H1 (cell line): ENCODE data around the gene CACNA2D1. TPM values are rescaled to one million over a fixed set of nuclear protein-coding genes. Genes with fewer than 3 reads are reported as not detected.
A peak's percentile ranks its signal among the peaks of the same experiment; 100 is the strongest.

Source experiments
- CTCF ChIA-PET: fragments of 300-600 bp; sonication (Branson Sonifier 250); formaldehyde crosslinking; loops from one replicate; lab custom pipeline; 2021; ENCODE audit not compliant: partially characterized antibody; lab: Charles Lee
- POLR2A ChIA-PET: fragments of 300-600 bp; sonication (Branson Sonifier 250); formaldehyde crosslinking; loops from one replicate; lab custom pipeline; 2021; ENCODE audit warnings: inconsistent platforms; ENCODE audit not compliant: partially characterized antibody; lab: Charles Lee
- DNase-seq, 2 experiments: peaks; one replicate each; pipeline versions ENCODE4 v3.0.0 to v3.0.0-alpha.2; 2010 to 2022; ENCODE audit warnings: low spot score in 2 of 2, low read depth in 1 of 2, mixed read lengths in 1 of 2
- FAIRE-seq: peaks from 2 replicates; lab custom pipeline; 2011; peaks lifted over from hg19 to GRCh38; lab: Jason Lieb, UNC
- H2AFZ ChIP-seq: 2 replicates; pipeline ENCODE4 v1.8.1; 2012; ENCODE audit warnings: low read length, inconsistent platforms
- H2AK5ac ChIP-seq: 2 replicates; pipeline ENCODE4 v1.6.1; 2013; ENCODE audit warnings: low read depth, low read length
- H2BK120ac ChIP-seq: replicated peaks from 2 replicates; pipeline ENCODE3; 2013; ENCODE audit warnings: low read depth, low read length, inconsistent platforms
- H2BK12ac ChIP-seq: 2 replicates; pipeline ENCODE4 v1.6.1; 2013; ENCODE audit warnings: low read depth, low read length
- H2BK15ac ChIP-seq: 2 replicates; pipeline ENCODE4 v1.6.1; 2013; ENCODE audit warnings: low read length
- H2BK20ac ChIP-seq: 2 replicates; pipeline ENCODE4 v1.6.1; 2013; ENCODE audit warnings: low read length
- H2BK5ac ChIP-seq: 2 replicates; pipeline ENCODE4 v1.6.1; 2013; ENCODE audit warnings: low read depth, low read length
- H3K14ac ChIP-seq: 2 replicates; pipeline ENCODE4 v1.6.1; 2013; ENCODE audit warnings: inconsistent platforms; ENCODE audit not compliant: insufficient read length
- H3K18ac ChIP-seq: 2 replicates; pipeline ENCODE4 v1.6.1; 2013; ENCODE audit warnings: low read length; ENCODE audit errors: extremely low read depth
- H3K23ac ChIP-seq: 2 replicates; pipeline ENCODE4 v1.6.1; 2013; ENCODE audit warnings: inconsistent platforms; ENCODE audit not compliant: insufficient read length
- H3K23me2 ChIP-seq: 2 replicates; pipeline ENCODE4 v1.6.1; 2013; ENCODE audit warnings: low read depth, low read length
- H3K27ac ChIP-seq: 2 replicates; pipeline ENCODE4 v1.6.1; 2011; ENCODE audit warnings: low read depth, low read length, inconsistent platforms
- H3K27me3 ChIP-seq, 4 experiments: replicated peaks in 1 of 4; 1 replicate in 1 of 4; 2 replicates in 3 of 4; pipeline versions ENCODE4 v1.6.1 to v1.8.1; 2011 to 2013; ENCODE audit warnings: low read length in 3 of 4, mild to moderate bottlenecking in 3 of 4, inconsistent platforms in 2 of 4, mixed read lengths in 2 of 4, moderate library complexity in 1 of 4; ENCODE audit not compliant: control insufficient read depth in 3 of 4, insufficient read depth in 3 of 4; ENCODE audit errors: extremely low read depth in 1 of 4
- H3K36me3 ChIP-seq, 4 experiments: 2 replicates each; pipeline versions ENCODE4 v1.6.1 to v1.8.1; 2011 to 2013; ENCODE audit warnings: mild to moderate bottlenecking in 4 of 4, low read length in 3 of 4, moderate library complexity in 2 of 4, control low read depth in 1 of 4, inconsistent platforms in 1 of 4; ENCODE audit not compliant: insufficient read depth in 4 of 4, control insufficient read depth in 2 of 4
- H3K4ac ChIP-seq: replicated peaks from 2 replicates; pipeline ENCODE3; 2013; ENCODE audit warnings: low read length, low read depth, mixed read lengths, inconsistent platforms; ENCODE audit not compliant: insufficient read length
- H3K4me1 ChIP-seq, 4 experiments: replicated peaks in 1 of 4; 1 replicate in 1 of 4; 2 replicates in 3 of 4; pipeline versions ENCODE4 v1.6.1 to v1.8.1; 2011 to 2013; ENCODE audit warnings: low read length in 3 of 4, inconsistent platforms in 2 of 4, mixed read lengths in 1 of 4; ENCODE audit not compliant: insufficient read depth in 4 of 4, control insufficient read depth in 3 of 4
- H3K4me2 ChIP-seq, 2 experiments: 2 replicates each; pipeline versions ENCODE4 v1.6.1 to v1.8.1; 2011 to 2013; ENCODE audit warnings: low read depth in 2 of 2, low read length in 2 of 2, control low read depth in 1 of 2, inconsistent platforms in 1 of 2, mild to moderate bottlenecking in 1 of 2; ENCODE audit not compliant: insufficient read depth in 1 of 2
- H3K4me3 ChIP-seq, 4 experiments: fragments of 200-600, 300-600 bp in 1 of 4; sonication (generic), shearing (Covaris generic), sonication (Bioruptor Twin) in 1 of 4; 2 replicates each; pipeline versions ENCODE4 v1.5.1 to v1.8.1; 2011 to 2016; ENCODE audit warnings: low read length in 4 of 4, low read depth in 3 of 4, control low read depth in 2 of 4, inconsistent platforms in 2 of 4, mild to moderate bottlenecking in 2 of 4, mixed read lengths in 1 of 4, moderate library complexity in 1 of 4; ENCODE audit not compliant: insufficient read depth in 2 of 4; ENCODE audit errors: extremely low read depth in 1 of 4
- H3K56ac ChIP-seq: replicated peaks from 2 replicates; pipeline ENCODE3; 2013; ENCODE audit warnings: low read depth, mild to moderate bottlenecking, mixed read lengths, low read length, inconsistent platforms; ENCODE audit not compliant: insufficient read length
- H3K79me1 ChIP-seq: 2 replicates; pipeline ENCODE4 v1.6.1; 2013; ENCODE audit warnings: low read depth, low read length, control low read depth
- H3K79me2 ChIP-seq, 2 experiments: 2 replicates each; pipeline versions ENCODE4 v1.6.1 to v1.8.1; 2012 to 2013; ENCODE audit warnings: low read length in 2 of 2, mild to moderate bottlenecking in 2 of 2, inconsistent platforms in 1 of 2; ENCODE audit not compliant: insufficient read depth in 2 of 2, control insufficient read depth in 1 of 2
- H3K9ac ChIP-seq, 4 experiments: replicated peaks in 1 of 4; 1 replicate in 1 of 4; 2 replicates in 3 of 4; pipeline versions ENCODE4 v1.6.1 to v1.8.1; 2011 to 2013; ENCODE audit warnings: low read depth in 3 of 4, low read length in 3 of 4, control low read depth in 2 of 4, mild to moderate bottlenecking in 2 of 4, moderate library complexity in 2 of 4, inconsistent platforms in 1 of 4; ENCODE audit errors: extremely low read depth in 1 of 4
- H3K9me3 ChIP-seq, 2 experiments: 2 replicates each; pipeline versions ENCODE4 v1.6.1 to v1.8.1; 2012 to 2013; ENCODE audit warnings: mild to moderate bottlenecking in 2 of 2, moderate library complexity in 2 of 2, control low read depth in 1 of 2, inconsistent platforms in 1 of 2, low read depth in 1 of 2, low read length in 1 of 2, mixed read lengths in 1 of 2; ENCODE audit not compliant: insufficient read depth in 2 of 2
- H4K20me1 ChIP-seq, 2 experiments: replicated peaks in 1 of 2; 2 replicates each; pipeline versions ENCODE3 to v1.8.1; 2011 to 2013; ENCODE audit warnings: inconsistent platforms in 2 of 2, low read length in 2 of 2, mild to moderate bottlenecking in 1 of 2; ENCODE audit not compliant: insufficient read depth in 2 of 2, control insufficient read depth in 1 of 2
- H4K5ac ChIP-seq: 2 replicates; pipeline ENCODE4 v1.6.1; 2013; ENCODE audit warnings: low read length, low read depth, mixed read lengths, inconsistent platforms; ENCODE audit not compliant: insufficient read length
- H4K8ac ChIP-seq: 2 replicates; pipeline ENCODE4 v1.8.0; 2013; ENCODE audit warnings: mild to moderate bottlenecking, moderate library complexity, low read length, inconsistent platforms; ENCODE audit not compliant: insufficient read depth; ENCODE audit errors: extremely low read depth
- H4K91ac ChIP-seq: replicated peaks from 2 replicates; pipeline ENCODE3; 2013; ENCODE audit warnings: low read length, mixed read lengths, inconsistent platforms; ENCODE audit not compliant: insufficient read length
- E2F6 ChIP-seq: IDR thresholded peaks from 2 replicates; pipeline ENCODE4 v1.6.1; 2012; ENCODE audit warnings: inconsistent platforms
- MAFK ChIP-seq: IDR thresholded peaks from 2 replicates; pipeline ENCODE4 v1.6.1; 2012; ENCODE audit warnings: low read depth, mild to moderate bottlenecking, improper control_type of control experiment, low read length
- WGBS, 2 experiments: shearing (Covaris generic) in 1 of 2; methylation state at CpG; one replicate each; pipeline versions ENCODE4 v1.1.6 to v1.1.7; 2013 to 2015; ENCODE audit warnings: low lambda C conversion rate in 2 of 2, mixed read lengths in 2 of 2, inconsistent platforms in 1 of 2, low coverage in 1 of 2, missing lambda C conversion rate in 1 of 2; ENCODE audit not compliant: insufficient replicate concordance in 2 of 2, insufficient coverage in 1 of 2, insufficient read length in 1 of 2; ENCODE audit errors: extremely low coverage in 1 of 2, missing lambda C conversion rate in 1 of 2; 5-methylcytosine and 5-hydroxymethylcytosine counted together
- polyA plus RNA-seq, 7 experiments: library from polyadenylated mRNA; depleted of rRNA in 3 of 7; stranded (reverse) in 5 of 7; unstranded in 2 of 7; fragments of >200 nt in 5 of 7; fragments of 200-250 nt in 2 of 7; gene quantifications; 1 replicate in 5 of 7; 2 replicates in 1 of 7; 4 replicates in 1 of 7; pipeline versions ENCODE4 v1.2.1 to v1.2.3, GENCODE V29; 2011 to 2013; ENCODE audit warnings: missing spikeins in 2 of 7, mixed read lengths in 2 of 7
- total RNA-seq: library from RNA; stranded (reverse); fragmentation: NEBNext Ultra II Directional; extraction: Animal tissue kit (Norgen Biotek cat#: 25700); gene quantifications from 2 replicates; pipeline ENCODE4 v1.2.1, GENCODE V29; 2021

The CACNA2D1 gene
- total and polyA plus RNA-seq, 2 of the 8 experiments (the other 6 are each of a cell fraction or from before 2014, with no cell fraction given), result 4.3 to 27.3 TPM

GRCh38 chr7:82204694-82205093, 238.9 kb downstream of the CACNA2D1 start:
- Histone ChIP-seq H3K4ac (no peak overlapping the region), H3K36me3 (no peaks in the 10 kb centered on the region), H3K23me2 (no peaks in the 10 kb centered on the region), H3K9ac (no peak overlapping the region), H3K4me2 (no peak overlapping the region), H2BK12ac (peak overlapping the region; percentile 20; the same call in 1 of the 2 replicates), H3K79me1 (no peaks in the 10 kb centered on the region), H2BK5ac (peak overlapping the region; percentile 67; the same call in 1 of the 2 replicates), H2AK5ac (no peak overlapping the region), H2BK20ac (no peak overlapping the region), H2BK120ac (no peak overlapping the region), H3K4me1 (no peaks in the 10 kb centered on the region), H3K23ac (no peak overlapping the region), H2BK15ac (no peak overlapping the region), H3K79me2 (no peaks in the 10 kb centered on the region), H4K5ac (no peak overlapping the region), H3K56ac (no peak overlapping the region), H4K91ac (no peak overlapping the region), H3K4me3 (no peak overlapping the region), H3K27ac (no peak overlapping the region), H3K27me3 (no peaks in the 10 kb centered on the region), H3K9me3 (peaks cover 0 to 7% of the 10 kb centered on the region in 2 experiments; a peak in 1 of 4 replicates), H3K18ac (no peak overlapping the region), H2AFZ (no peak overlapping the region), H3K14ac (no peak overlapping the region), H4K20me1 (no peaks in the 10 kb centered on the region), H4K8ac (no peak overlapping the region)
- FAIRE-seq, result no peak
- 89% methylated on average over 4 of the region's 4 CpGs; no CpG with 5 or more reads in 1 of the 2 experiments for WGBS, 2 experiments
- DNase-seq, result no peak
- ChIA-PET POLR2A (no interaction called here), CTCF (no interaction called here)
- TF ChIP-seq MAFK (0 out of 2 replicates have a peak, but pooled peaks have one; percentile 16), E2F6 (no peak)
